ENCODE results near the gene NRP2.

GRCh38 chr2:205749078-205749477 is 66.8 kb downstream of the NRP2 start:
- TF ChIP-seq CTCF (IDR thresholded peaks at IDR 0.05) (no peak), POLR2A (IDR thresholded peaks at IDR 0.05) (no peak), EP300 (IDR thresholded peaks at IDR 0.05) (no peak)

All from ovary (tissue), 3 donors.